HG03442 (cell line): ENCODE results near the gene PPP1CB.
"Not testable (repeated sequence)": the region's sequence is repeated elsewhere in the genome, so short reads cannot be mapped to it uniquely, and the experiment has no call there.

Source experiments
- ATAC-seq: cut with Tn5 transposase; IDR thresholded peaks from one replicate; pipeline ENCODE4 v1.9.1; 2021; ENCODE audit warnings: mild to moderate bottlenecking, moderate library complexity; ENCODE audit not compliant: unreplicated experiment

PPP1CB gene

DNA sequence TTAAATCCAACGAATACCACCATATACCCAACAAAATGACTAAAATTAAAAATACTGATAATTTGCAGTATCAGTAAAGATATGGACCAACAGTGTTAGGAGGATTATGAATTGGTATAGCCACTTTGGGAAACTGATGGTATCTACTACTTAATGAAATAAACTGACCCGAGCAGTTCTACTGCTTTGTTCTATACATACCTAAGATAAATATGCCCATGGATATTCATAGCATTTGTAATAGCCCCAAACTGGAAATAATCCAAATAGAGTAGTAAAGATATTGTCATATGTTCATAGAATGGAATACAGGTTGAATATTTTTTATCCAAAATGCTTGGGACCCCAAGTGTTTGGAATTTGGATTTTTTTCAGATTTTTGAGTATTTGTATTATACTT is 20.7 kb downstream of the PPP1CB start:
- no peak for ATAC-seq

DNA sequence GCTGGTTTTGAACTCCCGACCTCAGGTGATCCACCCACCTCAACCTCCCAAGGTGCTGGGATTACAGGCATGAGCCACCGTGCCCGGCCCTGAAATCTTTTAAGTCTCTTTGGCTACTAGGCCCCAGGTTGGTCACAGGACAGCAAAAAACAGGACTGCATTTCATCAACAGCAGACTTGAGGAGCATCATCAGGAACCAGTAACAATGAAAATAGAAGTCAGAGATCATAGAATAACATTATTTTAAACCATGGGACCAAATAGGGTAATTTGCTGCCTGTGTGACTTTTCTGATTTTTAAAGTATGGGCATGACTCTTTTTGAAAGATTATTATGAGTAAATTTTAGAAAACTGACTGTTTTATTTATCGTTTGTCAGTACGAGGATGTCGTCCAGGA is 24.8 kb downstream of the PPP1CB start:
- no peak for ATAC-seq

DNA sequence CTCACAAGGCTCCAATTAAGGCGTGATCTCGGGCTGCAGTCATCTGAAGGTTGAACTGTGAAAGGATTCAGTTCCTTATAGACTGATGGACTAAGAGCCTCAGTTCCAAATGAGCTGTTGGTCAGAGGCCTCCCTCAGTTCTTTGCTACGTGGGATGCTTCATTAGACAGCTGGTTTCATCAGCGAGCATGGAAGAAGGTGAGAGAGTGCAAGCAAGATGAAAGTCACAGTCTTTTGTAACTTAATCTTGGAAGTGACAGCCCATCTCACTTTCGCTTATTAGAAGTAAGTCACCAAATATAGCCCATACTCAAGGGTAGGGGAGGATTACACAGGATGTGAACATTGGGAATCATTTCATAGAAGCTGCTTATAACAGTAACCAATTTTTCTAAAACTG is 26.8 kb downstream of the PPP1CB start:
- no peak for ATAC-seq

DNA sequence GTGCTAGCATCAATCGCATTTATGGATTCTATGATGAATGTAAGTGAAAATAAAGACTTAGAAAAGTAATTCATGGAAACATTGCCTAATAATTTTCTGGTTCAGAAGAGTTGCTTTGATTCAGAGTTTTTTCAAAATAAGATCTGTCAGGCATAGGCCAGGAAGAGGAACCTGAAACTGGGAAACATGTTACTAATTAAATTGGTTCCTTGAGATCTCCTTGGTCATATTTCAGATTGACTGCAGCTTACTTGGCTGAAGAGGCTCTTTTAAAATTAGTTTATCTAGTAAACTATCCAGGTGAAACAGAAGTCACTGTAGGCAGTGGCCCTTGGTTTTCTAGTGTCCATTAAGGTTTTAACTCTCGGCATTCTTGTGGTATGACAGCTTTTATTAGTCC is 27.4 kb downstream of the PPP1CB start:
- no peak for ATAC-seq

DNA sequence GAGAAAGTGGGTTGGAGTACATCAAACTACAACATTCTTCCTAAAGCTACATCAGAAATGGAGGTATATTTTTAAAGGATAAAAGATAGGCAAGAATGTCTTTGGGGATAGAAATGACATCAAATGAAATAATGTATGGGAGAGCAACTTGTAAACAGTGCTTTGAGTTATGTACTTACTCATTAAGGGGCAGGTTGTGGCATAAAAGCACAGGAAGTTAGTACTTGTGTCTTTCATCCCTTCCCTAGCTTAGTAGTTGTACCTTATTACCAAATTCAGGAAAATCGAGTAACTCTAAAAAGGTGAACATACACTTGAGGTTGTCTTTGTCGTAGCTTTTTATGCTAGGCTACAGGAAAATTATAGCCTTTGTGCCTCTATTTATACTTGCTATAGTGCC is 28.9 kb downstream of the PPP1CB start:
- ATAC-seq = no peak

DNA sequence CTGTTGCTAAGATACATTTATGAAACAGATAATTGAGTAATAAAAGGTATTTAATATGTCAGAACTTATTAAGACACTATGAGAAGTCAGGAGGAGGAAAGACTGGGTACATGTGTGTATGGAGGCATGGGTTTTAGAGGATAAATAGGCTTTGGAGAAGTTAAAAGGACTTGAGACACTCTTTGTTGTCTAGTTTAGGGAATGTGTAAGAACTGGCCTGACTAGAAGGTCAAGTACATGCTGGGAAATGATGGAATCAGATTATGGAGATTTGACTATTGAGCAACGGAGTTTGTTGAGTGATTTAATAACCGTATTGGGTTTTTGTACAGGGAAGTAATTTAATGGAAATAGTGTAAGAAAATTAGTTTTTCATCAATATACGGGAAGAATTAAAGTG is 30.8 kb downstream of the PPP1CB start:
- no peak for ATAC-seq

DNA sequence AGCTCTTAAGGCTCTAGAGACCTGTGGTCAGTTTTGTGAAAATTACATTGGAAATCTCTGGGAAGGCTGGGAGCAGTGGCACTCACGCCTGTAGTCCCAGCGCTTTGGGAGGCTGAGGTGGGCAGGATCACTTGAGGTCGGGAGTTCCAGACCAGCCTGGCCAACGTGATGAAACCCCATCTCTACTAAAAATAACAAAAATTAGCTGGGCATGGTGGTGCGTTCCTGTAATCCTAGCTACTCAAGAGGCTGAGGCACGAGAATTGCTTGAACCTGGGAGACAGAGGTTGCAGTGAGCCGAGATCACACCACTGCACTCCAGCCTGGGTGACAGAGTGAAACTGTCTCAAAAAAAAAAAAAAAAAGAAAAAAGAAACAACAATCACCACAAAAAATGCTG is 32.9 kb downstream of the PPP1CB start:
- not testable (repeated sequence) for ATAC-seq

DNA sequence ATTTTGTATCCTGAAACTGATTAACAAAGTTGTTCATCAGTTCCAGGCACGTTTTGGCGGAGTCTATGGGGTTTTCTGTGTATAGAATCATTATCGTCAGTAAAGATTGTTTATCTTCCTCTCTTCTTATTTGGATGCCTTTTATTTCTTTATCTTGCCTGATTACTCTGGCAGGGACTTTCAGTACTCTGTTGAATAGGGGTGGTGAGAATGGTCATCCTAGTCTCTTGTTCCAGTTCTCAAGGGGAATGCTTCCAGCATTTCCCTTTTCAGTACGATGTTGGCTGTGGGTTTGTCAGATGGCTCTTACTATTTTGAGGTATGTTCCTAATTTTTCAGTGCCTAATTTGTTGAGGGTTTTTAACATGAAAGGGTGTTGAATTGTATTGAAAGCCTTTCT is 45.0 kb downstream of the PPP1CB start:
- no peak for ATAC-seq

DNA sequence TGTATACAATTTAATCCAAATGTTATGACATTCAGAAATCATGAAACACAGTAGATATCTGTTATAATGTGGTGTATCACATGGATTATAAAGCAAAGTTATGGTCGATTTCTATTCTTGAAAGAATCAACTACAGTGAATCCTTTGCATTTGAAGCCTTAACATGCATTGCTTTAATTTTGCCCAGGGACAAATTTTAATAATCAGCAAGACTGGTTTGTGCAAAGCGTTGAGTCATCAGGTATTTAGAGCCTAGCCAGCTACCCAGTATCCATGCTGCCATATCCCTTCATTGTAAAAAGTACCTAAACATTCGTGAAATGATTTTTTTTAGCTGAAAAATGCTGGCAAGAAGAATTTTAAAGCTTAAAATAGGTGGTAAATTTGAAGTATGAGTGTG is 50.1 kb downstream of the PPP1CB start:
- no peak for ATAC-seq

DNA sequence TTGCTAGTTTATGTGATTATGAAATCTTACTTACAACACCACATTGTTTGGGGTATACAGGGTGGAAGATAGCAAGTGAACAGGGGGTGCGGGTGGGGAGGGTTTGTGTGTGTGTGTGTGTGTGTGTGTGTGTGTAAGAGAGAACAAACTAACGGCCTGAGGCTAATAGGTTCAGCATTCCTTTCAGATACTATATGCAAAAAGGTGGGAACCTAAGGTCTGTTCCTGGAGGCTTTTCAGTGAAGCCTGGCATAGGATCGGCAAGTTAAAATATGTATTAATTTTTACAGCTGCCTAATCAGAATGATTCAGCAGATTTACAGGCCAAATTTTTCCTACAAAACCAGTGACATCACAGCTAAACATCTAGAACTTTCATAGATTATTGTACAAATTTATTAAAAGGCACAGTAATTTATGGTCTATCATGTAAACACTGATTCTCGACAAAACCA is 51.4 kb downstream of the PPP1CB start:
- ATAC-seq = no peak

DNA sequence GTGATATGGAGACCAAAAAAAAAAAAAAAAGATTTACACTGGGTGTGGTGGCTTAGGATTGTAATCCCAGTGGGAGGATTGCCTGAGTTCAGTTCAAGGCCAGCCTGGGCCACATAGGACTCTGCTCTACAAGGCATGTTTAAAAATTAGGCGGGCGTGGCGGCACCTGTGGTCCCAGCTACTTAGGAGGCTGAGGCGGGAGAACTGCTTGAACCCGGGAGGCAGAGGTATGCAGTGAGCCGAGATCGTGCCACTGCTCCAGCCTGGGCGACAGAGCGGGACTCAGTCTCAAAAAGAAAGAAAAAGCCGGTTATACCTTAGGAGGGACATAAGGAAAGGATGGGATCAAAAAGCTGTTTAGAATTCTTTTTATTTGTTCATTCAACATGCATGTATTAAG is 58.3 kb downstream of the PPP1CB start:
- ATAC-seq = no peak

DNA sequence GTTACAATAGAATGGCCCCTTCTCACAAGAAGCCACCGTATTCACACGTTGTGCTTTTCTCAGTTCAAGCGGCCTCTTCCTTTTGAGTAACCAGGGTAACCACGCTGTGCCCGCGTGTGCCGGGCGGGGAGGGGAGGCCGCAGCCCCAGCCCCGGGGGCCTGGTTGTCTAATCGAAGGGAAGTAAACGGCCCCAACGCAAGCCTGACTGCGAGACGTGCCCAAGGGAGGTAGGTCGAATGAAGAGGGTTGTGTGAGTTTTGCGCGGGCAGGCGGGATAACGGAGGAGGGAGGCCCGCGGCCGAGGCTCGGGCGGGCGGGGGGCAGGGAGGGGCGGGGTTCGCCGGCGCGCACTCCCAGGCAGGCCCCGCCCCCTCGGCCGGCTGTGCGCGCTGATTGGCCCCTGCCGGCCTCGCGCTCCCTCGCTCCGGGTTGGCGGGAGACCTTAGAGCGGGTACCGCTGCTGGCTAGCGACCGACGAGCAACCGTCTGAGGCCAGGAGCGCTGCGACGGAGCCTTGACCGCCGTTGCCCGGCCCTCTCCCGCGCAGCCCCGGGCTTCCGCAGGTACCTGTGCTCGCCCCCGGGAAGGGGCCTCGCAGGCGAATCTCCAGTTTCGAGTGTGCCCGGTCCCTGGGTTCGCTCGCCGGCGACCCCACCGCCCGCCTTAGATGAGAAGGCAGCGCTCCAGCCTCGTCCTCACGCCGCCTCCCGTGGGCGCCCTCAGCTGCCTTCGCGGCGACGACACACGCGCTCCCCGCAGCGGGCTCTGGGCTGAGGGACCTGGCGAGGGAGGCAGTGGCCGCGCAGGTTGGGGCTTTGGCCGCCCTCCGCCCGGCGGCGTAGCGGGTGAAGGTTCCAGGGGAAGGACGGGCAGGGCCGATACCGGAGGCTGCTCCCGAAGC is 59.0 kb downstream of the PPP1CB start, which contains the start of gene SPDYA:
Gene SPDYA (plus strand): TSS at position 451 of the 902 bp plus-strand sequence. CDS start 5,181 bp downstream, outside the sequence.
- peak; percentile 64 for ATAC-seq

DNA sequence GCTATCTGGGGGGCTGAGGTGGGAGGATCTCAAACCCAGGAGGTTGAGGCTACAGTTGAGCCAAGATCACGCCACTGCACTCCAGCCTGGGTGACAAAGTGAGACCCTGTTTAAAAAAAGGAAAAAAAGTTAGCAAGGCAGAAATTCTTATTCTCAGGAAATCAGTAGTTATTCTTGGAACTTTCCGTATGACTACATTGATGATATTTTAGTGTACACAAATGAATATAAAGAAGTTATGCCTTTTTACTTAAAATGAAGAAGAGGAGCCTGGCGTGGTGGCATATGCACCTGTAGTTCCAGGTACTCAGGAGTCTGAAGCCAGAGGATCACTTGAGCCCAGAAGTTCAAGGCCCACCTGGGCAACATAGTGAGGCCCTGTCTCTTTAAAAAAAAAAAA is 66.4 kb downstream of the PPP1CB start:
- no peak for ATAC-seq

DNA sequence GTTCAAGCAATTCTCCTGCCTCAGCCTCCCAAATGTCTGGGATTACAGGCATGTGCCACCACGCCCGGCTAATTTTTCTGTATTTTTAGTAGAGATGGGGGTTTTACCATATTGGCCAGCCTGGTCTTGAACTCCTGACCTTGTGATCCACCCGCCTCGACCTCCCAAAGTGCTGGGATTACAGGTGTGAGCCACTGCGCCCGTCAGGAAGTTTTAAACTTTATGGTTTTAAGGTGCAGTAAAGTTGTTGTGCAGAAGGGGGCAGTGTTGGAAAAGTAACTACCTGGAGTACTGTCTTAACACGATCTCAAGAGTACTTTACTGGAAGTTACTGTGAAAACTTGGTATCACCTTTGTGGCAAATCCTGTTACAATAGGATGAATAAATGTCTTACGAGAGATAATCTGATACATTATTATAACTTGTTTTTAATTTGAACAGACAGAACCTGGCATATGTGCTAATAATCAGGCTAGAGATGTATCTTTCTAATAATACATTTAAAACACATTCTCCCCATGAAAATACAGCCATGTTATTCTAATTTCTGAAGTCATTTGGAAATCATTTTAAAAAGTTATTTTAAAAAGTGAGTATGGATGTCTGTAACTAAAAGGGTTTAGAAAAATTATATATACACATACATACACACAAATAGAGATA is 69.8 kb downstream of the PPP1CB start:
- no peak for ATAC-seq

DNA sequence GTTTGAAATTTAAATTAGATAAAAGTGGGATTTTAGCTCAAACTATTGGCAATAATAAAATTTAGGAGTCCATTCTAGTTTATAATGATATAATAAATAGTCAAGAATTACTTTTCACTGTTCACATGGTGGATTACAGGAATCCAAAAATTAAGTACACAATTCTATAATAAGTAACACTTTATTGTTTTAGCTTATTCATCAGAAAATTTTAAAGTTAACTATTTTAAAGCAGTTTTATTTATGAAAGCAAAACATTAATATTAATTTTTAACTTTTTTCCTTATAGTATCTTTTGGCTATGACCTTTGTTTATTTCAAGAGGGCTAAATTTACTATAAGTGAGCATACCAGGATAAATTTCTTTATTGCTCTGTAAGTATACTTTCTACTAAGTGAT is 70.4 kb downstream of the PPP1CB start:
- no peak for ATAC-seq

DNA sequence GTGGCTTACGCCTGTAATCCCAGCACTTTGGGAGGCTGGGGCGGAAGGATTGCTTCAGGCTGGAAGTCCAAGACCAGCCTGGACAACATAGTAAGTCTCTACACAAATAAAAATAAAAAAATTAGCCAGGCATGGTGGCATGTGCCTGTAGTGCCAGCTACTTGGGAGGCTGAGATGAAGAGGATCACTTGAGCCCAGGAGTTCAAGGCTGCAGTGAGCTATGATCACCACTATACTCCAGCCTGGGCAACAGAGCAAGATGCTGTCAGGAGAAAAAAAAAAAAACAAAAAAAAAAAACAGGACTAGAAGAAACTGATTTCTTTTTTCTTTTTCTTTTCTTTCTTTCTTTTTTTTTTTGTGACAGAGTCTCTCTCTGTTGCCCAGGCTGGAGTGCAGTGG is 72.6 kb downstream of the PPP1CB start:
- no peak for ATAC-seq

DNA sequence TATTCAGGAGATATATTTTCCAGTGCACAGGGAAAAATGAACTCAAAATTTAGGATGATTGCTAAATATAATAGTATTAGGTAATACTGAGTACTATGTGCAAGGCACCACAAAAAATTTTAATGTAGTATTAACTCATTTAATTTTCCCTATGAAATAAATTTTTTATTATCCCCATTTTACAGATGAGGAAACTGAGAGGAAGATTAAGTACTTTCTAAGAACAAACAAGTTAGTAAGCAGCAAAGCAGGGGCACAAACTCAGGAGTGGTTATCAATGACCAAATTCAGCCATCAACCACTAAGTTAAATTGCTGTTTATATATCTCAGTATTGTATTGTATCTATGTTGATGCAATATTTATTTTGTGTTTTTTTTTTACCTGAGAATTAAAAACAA is 73.2 kb downstream of the PPP1CB start:
- no peak for ATAC-seq

DNA sequence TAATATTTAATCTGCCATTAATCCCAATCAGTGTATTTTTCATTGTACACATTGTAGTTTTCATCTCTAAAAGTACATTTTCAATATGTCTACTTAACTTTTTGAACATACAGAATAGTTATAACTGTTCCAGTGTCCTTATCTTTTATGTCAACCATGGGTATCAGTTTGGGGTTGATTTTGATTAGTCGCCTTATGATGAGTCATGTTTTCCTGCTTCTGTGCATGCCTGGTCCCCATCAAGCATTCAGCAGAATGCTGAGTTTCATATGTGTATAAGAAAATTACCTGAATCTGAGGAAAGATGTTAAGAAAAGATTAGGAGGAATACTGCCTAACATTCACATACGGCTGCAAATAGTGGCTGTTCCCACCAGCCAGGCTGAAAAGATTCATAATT is 76.8 kb downstream of the PPP1CB start:
- ATAC-seq = no peak

DNA sequence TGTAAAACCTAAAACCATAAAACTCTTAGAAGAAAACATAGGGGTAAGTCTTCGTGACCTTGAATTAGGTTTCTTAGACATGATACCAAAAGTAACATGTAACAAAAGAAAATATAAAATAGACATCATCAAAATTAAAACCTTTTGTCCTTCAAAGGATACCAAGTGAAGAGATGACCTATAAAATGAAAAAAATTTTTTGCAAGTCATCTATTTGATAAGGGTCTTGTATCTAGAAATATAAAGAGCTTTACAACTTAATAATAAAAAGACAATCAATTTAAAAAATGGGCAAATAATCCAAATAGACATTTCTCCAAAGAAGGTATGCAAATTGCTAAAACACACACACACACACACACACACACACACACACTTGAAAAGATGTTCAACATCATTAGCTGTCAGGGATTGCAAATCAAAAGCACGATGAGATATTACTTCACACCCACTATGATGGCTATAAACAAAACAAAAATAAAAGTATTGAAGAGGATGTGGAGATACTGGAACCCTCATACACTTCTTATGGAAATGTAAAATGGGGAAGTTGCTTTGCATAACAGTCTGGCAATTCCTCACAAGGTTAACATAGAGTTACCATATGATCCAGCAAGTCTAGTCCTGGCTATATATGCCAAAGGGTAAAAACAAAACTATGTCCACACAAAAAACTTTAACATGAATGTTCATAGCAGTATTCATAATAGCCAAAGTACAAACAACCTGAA is 82.3 kb downstream of the PPP1CB start:
- no peak for ATAC-seq

DNA sequence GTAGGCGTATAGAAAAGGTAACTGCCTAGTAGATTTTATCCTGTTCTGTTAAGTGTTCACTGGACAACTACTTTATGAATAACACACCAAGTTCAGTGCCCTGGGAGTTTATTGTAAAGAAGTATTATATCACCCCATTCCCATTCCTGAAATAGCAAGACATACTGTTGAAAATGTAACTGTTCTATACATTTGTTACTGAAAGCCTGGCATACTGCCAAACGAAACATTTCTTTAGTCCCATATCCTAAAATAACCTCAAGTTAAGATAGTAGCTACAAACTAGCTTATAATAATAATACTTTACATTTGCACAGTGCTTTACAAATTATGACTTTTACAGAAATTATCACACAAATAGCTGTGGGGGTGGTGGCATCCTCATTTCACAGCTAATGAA is 84.2 kb downstream of the PPP1CB start:
- no peak for ATAC-seq

DNA sequence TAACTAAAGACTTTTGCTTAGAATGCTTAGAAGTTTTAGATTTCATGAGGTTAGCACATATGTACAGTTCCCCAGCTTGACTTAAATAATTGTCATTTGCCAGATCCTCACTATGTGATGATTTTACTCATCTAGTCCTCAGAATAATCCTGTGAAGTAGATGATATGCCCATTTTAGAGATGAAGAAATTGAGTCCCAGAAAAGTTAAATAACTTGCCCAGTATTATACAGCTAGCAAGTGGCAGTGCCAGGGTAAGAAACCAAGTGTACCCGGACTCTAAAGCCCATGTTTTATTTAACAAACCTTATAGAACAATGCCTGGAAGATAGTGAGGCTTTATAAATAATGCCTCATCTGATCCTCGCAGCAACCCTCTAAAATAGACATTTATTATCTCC is 87.3 kb downstream of the PPP1CB start:
- ATAC-seq = no peak

DNA sequence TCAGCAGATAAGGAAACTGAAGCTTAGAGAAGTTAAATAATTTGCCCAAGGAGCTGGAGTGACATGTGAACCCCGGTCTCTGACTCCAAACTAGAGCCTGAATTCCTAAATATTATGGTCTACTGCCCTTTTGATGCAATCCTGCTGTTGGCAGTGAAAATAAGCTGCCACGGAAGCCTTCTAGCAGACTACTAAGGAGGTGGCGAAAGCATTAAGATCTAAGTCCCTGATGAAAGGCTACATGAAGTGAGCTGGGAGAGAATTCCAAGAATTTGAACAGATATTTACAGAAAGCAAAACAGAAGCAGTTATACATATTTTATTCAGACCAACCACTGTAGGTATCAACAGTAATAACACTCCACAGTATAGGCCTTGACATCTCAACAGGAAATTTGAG is 90.4 kb downstream of the PPP1CB start:
- no peak for ATAC-seq
